B cell (primary cell): Measurements from ENCODE around the gene RAI1. TPM values are rescaled to one million over a fixed set of nuclear protein-coding genes. Genes with fewer than 3 reads are reported as not detected.

Source experiments
- ATAC-seq: fragments of 200-7000 bp; cut with Tn5 transposase; one replicate; pipeline ENCODE4 v1.10.0; 2021; ENCODE audit warnings: low read depth, mild to moderate bottlenecking, moderate number of reproducible peaks, moderate library complexity
- CTCF ChIA-PET: fragments of 350-600 bp; sonication (Branson Sonifier 250); formaldehyde crosslinking; loops from one replicate; lab custom pipeline; 2021; ENCODE audit warnings: antibody characterized with exemption, inconsistent platforms; lab: Charles Lee
- POLR2A ChIA-PET: fragments of 350-600 bp; sonication (Branson Sonifier 250); formaldehyde crosslinking; loops from one replicate; lab custom pipeline; 2021; ENCODE audit warnings: antibody characterized with exemption; lab: Charles Lee
- DNase-seq: peaks from one replicate; pipeline ENCODE4 v3.0.0; 2013
- H2AFZ ChIP-seq: 2 replicates; pipeline ENCODE4 v1.6.1; 2012; ENCODE audit warnings: mild to moderate bottlenecking, low read depth, low read length; ENCODE audit not compliant: insufficient read depth, poor library complexity, severe bottlenecking
- H3K27ac ChIP-seq, 2 donors: 1 replicate in 1 of 2; 2 replicates in 1 of 2; pipeline ENCODE4 v1.5.1; 2012 to 2013; ENCODE audit warnings: low read length in 2 of 2, mild to moderate bottlenecking in 2 of 2, moderate library complexity in 1 of 2
- H3K27me3 ChIP-seq, 4 experiments: fragments of 200-600 bp in 1 of 4; sonication (generic) in 1 of 4; replicated peaks in 1 of 4; 1 replicate in 2 of 4; 2 replicates in 2 of 4; pipeline versions ENCODE4 v1.6.1 to v1.7.0; 2013 to 2016; ENCODE audit warnings: low read length in 3 of 4, mild to moderate bottlenecking in 2 of 4, mixed read lengths in 1 of 4, moderate library complexity in 1 of 4; ENCODE audit not compliant: insufficient read depth in 4 of 4, control insufficient read depth in 3 of 4; ENCODE audit errors: control extremely low read depth in 1 of 4
- H3K36me3 ChIP-seq, 2 experiments: replicated peaks in 1 of 2; 1 replicate in 1 of 2; 2 replicates in 1 of 2; pipeline versions ENCODE4 v1.6.1 to v1.7.1; 2013; ENCODE audit warnings: low read length in 1 of 2; ENCODE audit not compliant: insufficient read depth in 2 of 2, control insufficient read depth in 1 of 2; ENCODE audit errors: control extremely low read depth in 1 of 2, extremely low read depth in 1 of 2
- H3K4me1 ChIP-seq, 2 donors: fragments of 200-600 bp in 1 of 2; sonication (generic) in 1 of 2; 1 replicate in 1 of 2; 2 replicates in 1 of 2; pipeline versions ENCODE4 v1.5.1 to v1.6.1; 2013 to 2017; ENCODE audit warnings: low read length in 2 of 2; ENCODE audit not compliant: control insufficient read depth in 2 of 2, insufficient read depth in 2 of 2
- H3K4me2 ChIP-seq: replicated peaks from 2 replicates; pipeline ENCODE3; 2012; ENCODE audit warnings: mild to moderate bottlenecking, low read depth, low read length; ENCODE audit not compliant: poor library complexity, severe bottlenecking
- H3K4me3 ChIP-seq, 5 experiments: fragments of 200-600 bp in 1 of 5; sonication (generic) in 1 of 5; 1 replicate in 3 of 5; 2 replicates in 2 of 5; pipeline versions ENCODE4 v1.5.1 to v1.7.0; 2011 to 2016; ENCODE audit warnings: low read length in 4 of 5, mild to moderate bottlenecking in 4 of 5, low read depth in 2 of 5, control low read depth in 1 of 5, moderate library complexity in 1 of 5; ENCODE audit not compliant: insufficient read depth in 1 of 5; ENCODE audit errors: control extremely low read depth in 1 of 5, extremely low read depth in 1 of 5
- H3K79me2 ChIP-seq: fragments of 200-600 bp; sonication (generic); one replicate; pipeline ENCODE4 v1.6.0; 2016; ENCODE audit warnings: low read length; ENCODE audit not compliant: control insufficient read depth, insufficient read depth
- H3K9ac ChIP-seq: fragments of 200-600 bp; sonication (generic); 2 replicates; pipeline ENCODE4 v1.6.1; 2017; ENCODE audit warnings: mild to moderate bottlenecking, low read length, moderate library complexity
- H3K9me3 ChIP-seq, 3 donors: one replicate each; pipeline versions ENCODE4 v1.6.1 to v1.7.1; 2013; ENCODE audit warnings: low read length in 2 of 3; ENCODE audit not compliant: control insufficient read depth in 2 of 3, insufficient read depth in 1 of 3; ENCODE audit errors: control extremely low read depth in 1 of 3
- H4K20me1 ChIP-seq: 2 replicates; pipeline ENCODE4 v1.6.0; 2012; ENCODE audit warnings: mild to moderate bottlenecking, low read length; ENCODE audit not compliant: insufficient read depth, control insufficient read depth, poor library complexity, severe bottlenecking
- H3K27ac Mint-ChIP-seq: one replicate; pipeline ENCODE4 v1.8.0; 2021; ENCODE audit warnings: mixed read lengths
- H3K27me3 Mint-ChIP-seq: one replicate; pipeline ENCODE4 v1.8.0; 2021; ENCODE audit warnings: mixed read lengths
- H3K4me1 Mint-ChIP-seq: one replicate; pipeline ENCODE4 v1.8.0; 2021; ENCODE audit warnings: mixed read lengths
- H3K4me3 Mint-ChIP-seq: one replicate; pipeline ENCODE4 v1.8.0; 2021; ENCODE audit warnings: mixed read lengths
- H3K9me3 Mint-ChIP-seq: one replicate; pipeline ENCODE4 v1.8.0; 2022; ENCODE audit warnings: mixed read lengths; ENCODE audit not compliant: insufficient read depth
- EZH2 ChIP-seq: IDR thresholded peaks from 2 replicates; pipeline ENCODE4 v1.6.1; 2012; ENCODE audit warnings: borderline replicate concordance, low read depth, mild to moderate bottlenecking, moderate library complexity, low read length; ENCODE audit not compliant: insufficient read depth, poor library complexity, severe bottlenecking
- WGBS: methylation state at CpG from one replicate; pipeline ENCODE4 v1.1.5; 2013; ENCODE audit warnings: missing lambda C conversion rate; ENCODE audit not compliant: insufficient coverage; 5-methylcytosine and 5-hydroxymethylcytosine counted together
- intact Hi-C: fragments of 100-400 bp; cut with micrococcal nuclease; formaldehyde crosslinking; loops from one replicate; pipeline ENCODE4 v1.10.0; 2022
- polyA plus RNA-seq: library from polyadenylated mRNA; depleted of rRNA; stranded (reverse); fragments of >200 nt; gene quantifications from 2 replicates; pipeline ENCODE4 v1.2.3, GENCODE V29; 2012
- total RNA-seq, 2 donors: library from RNA; stranded (reverse); fragments of 120-200 nt in 1 of 2; gene quantifications; 1 replicate in 1 of 2; 2 replicates in 1 of 2; pipeline versions ENCODE4 v1.2.3 to v1.2.4, GENCODE V29; 2013 to 2022
- TF ChIP-seq, protein P1 (sequence below): fragments of 200-600 bp; IDR thresholded peaks from one replicate; pipeline ENCODE4 v1.8.0; 2022; ENCODE audit warnings: antibody characterized with exemption, mild to moderate bottlenecking

RAI1 gene
- total and polyA plus RNA-seq, 2 donors (not counting 1 experiment from before 2014, with no cell fraction given) = 4.7 to 34.0 TPM

- H3K27me3 Mint-ChIP-seq = no peaks in the 10 kb centered on the region
- no peaks in the 10 kb centered on the region for H3K9me3 ChIP-seq
- no peak overlapping the region for H3K4me3 Mint-ChIP-seq
- no peaks in the 10 kb centered on the region for H3K27me3 ChIP-seq
- 92% methylated on average over 7 of the region's 10 CpGs for WGBS
- no peak overlapping the region for H3K9ac ChIP-seq
- ChIA-PET CTCF (interaction anchor here (4.2 kb wide), 1 partner anchor 42 kb away, joined by 26 read pairs; no protein-coding TSS in a partner anchor), POLR2A (no interaction called here)
- ATAC-seq (no peak), DNase-seq (peak; percentile 38)
- H4K20me1 ChIP-seq = peaks cover 41% of the 10 kb centered on the region
- H3K4me1 ChIP-seq = peaks cover 10 to 14% of the 10 kb centered on the region in 2 donors
- H2AFZ ChIP-seq = no peak overlapping the region
- H3K27ac ChIP-seq = no peak overlapping the region
- TF ChIP-seq, protein P1, sequence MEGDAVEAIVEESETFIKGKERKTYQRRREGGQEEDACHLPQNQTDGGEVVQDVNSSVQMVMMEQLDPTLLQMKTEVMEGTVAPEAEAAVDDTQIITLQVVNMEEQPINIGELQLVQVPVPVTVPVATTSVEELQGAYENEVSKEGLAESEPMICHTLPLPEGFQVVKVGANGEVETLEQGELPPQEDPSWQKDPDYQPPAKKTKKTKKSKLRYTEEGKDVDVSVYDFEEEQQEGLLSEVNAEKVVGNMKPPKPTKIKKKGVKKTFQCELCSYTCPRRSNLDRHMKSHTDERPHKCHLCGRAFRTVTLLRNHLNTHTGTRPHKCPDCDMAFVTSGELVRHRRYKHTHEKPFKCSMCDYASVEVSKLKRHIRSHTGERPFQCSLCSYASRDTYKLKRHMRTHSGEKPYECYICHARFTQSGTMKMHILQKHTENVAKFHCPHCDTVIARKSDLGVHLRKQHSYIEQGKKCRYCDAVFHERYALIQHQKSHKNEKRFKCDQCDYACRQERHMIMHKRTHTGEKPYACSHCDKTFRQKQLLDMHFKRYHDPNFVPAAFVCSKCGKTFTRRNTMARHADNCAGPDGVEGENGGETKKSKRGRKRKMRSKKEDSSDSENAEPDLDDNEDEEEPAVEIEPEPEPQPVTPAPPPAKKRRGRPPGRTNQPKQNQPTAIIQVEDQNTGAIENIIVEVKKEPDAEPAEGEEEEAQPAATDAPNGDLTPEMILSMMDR = no peak
- no peak for TF ChIP-seq EZH2
- no peak overlapping the region for H3K4me2 ChIP-seq
- H3K27ac Mint-ChIP-seq = no peak overlapping the region
- peaks cover 22% of the 10 kb centered on the region for H3K4me1 Mint-ChIP-seq
- H3K79me2 ChIP-seq = peaks cover 35% of the 10 kb centered on the region
- no peaks in the 10 kb centered on the region for H3K9me3 Mint-ChIP-seq
- peaks cover 0 to 39% of the 10 kb centered on the region in 2 experiments for H3K36me3 ChIP-seq
- intact Hi-C loops = no loop called here
- no peak overlapping the region for H3K4me3 ChIP-seq
Measured at GRCh38 chr17:17818088-17818526, 136.8 kb downstream of the RAI1 start.

GRCh38 chr17:17819111-17819510, 137.9 kb downstream of the RAI1 start:
- no peak for ATAC-seq
- intact Hi-C loops = no loop called here
- Histone ChIP-seq H2AFZ (no peak overlapping the region), H3K79me2 (peaks cover 41% of the 10 kb centered on the region), H3K27ac (no peak overlapping the region), H3K4me2 (no peak overlapping the region), H3K9me3 (no peaks in the 10 kb centered on the region), H3K4me1 (peaks cover 15 to 21% of the 10 kb centered on the region in 2 donors), H3K27me3 (no peaks in the 10 kb centered on the region), H3K9ac (no peak overlapping the region), H4K20me1 (peaks cover 47% of the 10 kb centered on the region), H3K36me3 (peaks cover 0 to 35% of the 10 kb centered on the region in 2 experiments), H3K4me3 (no peak overlapping the region)
- no peak for TF ChIP-seq EZH2
- TF ChIP-seq, protein P1 = no peak
- H3K27me3 Mint-ChIP-seq = no peaks in the 10 kb centered on the region
- no peak overlapping the region for H3K4me3 Mint-ChIP-seq
- ChIA-PET CTCF (interaction anchor here (0.7 to 4.2 kb wide), 2 partner anchors 41 to 100 kb away, joined by 3 to 26 read pairs; no protein-coding TSS in a partner anchor), POLR2A (interaction anchor here (0.7 kb wide), 1 partner anchor 137 kb away, joined by 3 read pairs; no protein-coding TSS in a partner anchor)
- peaks cover 28% of the 10 kb centered on the region for H3K4me1 Mint-ChIP-seq
- no peaks in the 10 kb centered on the region for H3K9me3 Mint-ChIP-seq
- no peak overlapping the region for H3K27ac Mint-ChIP-seq
- DNase-seq = no peak
- 99% methylated on average over 10 of the region's 12 CpGs for WGBS
